Mesendoderm (in vitro differentiated cells): ENCODE measurements around the gene ASIC1.
A peak's percentile ranks its signal among the peaks of the same experiment; 100 is the strongest.
"Not testable (repeated sequence)": the region's sequence is repeated elsewhere in the genome, so short reads cannot be mapped to it uniquely, and the experiment has no call there.

Source experiments
- DNase-seq: peaks from one replicate; pipeline ENCODE4 v3.0.0; 2013
- H2AK5ac ChIP-seq: 2 replicates; pipeline ENCODE4 v1.6.1; 2013; ENCODE audit warnings: low read length, inconsistent platforms
- H2BK120ac ChIP-seq: 2 replicates; pipeline ENCODE4 v1.6.1; 2013; ENCODE audit warnings: low read depth, mild to moderate bottlenecking, low read length, moderate library complexity, mixed read lengths
- H2BK15ac ChIP-seq: replicated peaks from 2 replicates; pipeline ENCODE4 v1.6.1; 2013; ENCODE audit warnings: low read depth, mild to moderate bottlenecking, moderate library complexity
- H2BK5ac ChIP-seq: 2 replicates; pipeline ENCODE4 v1.6.1; 2013; ENCODE audit warnings: low read length, inconsistent platforms
- H3K18ac ChIP-seq: 2 replicates; pipeline ENCODE4 v1.6.1; 2013; ENCODE audit warnings: mild to moderate bottlenecking, low read length, mixed read lengths
- H3K23ac ChIP-seq: one replicate; pipeline ENCODE4 v1.6.1; 2013; ENCODE audit warnings: low read length
- H3K27ac ChIP-seq: 2 replicates; pipeline ENCODE4 v1.5.1; 2013; ENCODE audit warnings: low read depth, mild to moderate bottlenecking, inconsistent platforms, low read length, moderate library complexity
- H3K27me3 ChIP-seq: 2 replicates; pipeline ENCODE4 v1.6.1; 2013; ENCODE audit warnings: low read length, control low read depth, mild to moderate bottlenecking, inconsistent platforms; ENCODE audit not compliant: insufficient read depth, poor library complexity
- H3K36me3 ChIP-seq: 2 replicates; pipeline ENCODE4 v1.6.1; 2013; ENCODE audit warnings: low read length, inconsistent platforms; ENCODE audit not compliant: control insufficient read depth, insufficient read depth
- H3K4ac ChIP-seq: one replicate; pipeline ENCODE4 v1.6.1; 2013; ENCODE audit warnings: low read depth, mild to moderate bottlenecking, low read length, moderate library complexity
- H3K4me1 ChIP-seq: 2 replicates; pipeline ENCODE4 v1.6.1; 2013; ENCODE audit warnings: low read depth, low read length, inconsistent platforms; ENCODE audit not compliant: control insufficient read depth
- H3K4me2 ChIP-seq: 2 replicates; pipeline ENCODE4 v1.6.1; 2013; ENCODE audit warnings: low read length
- H3K4me3 ChIP-seq: 2 replicates; pipeline ENCODE4 v1.5.1; 2013; ENCODE audit warnings: mild to moderate bottlenecking, low read length
- H3K56ac ChIP-seq: one replicate; pipeline ENCODE4 v1.6.1; 2013; ENCODE audit warnings: low read length
- H3K79me1 ChIP-seq: 2 replicates; pipeline ENCODE4 v1.6.1; 2013; ENCODE audit warnings: low read length, inconsistent platforms
- H3K79me2 ChIP-seq: 2 replicates; pipeline ENCODE4 v1.6.1; 2013; ENCODE audit warnings: mild to moderate bottlenecking, low read length; ENCODE audit not compliant: control insufficient read depth, insufficient read depth
- H3K9ac ChIP-seq: 2 replicates; pipeline ENCODE4 v1.6.1; 2013; ENCODE audit warnings: low read length, inconsistent platforms
- H4K5ac ChIP-seq: one replicate; pipeline ENCODE4 v1.6.1; 2013; ENCODE audit warnings: low read length
- H4K8ac ChIP-seq: one replicate; pipeline ENCODE4 v1.6.1; 2013; ENCODE audit warnings: low read depth, mild to moderate bottlenecking, control low read depth, low read length, moderate library complexity
- WGBS: extraction: QIAGEN DNeasy Blood & Tissue Kit; methylation state at CpG from one replicate; pipeline ENCODE4 v1.1.7; 2013; ENCODE audit warnings: low lambda C conversion rate, missing lambda C conversion rate; ENCODE audit not compliant: insufficient coverage; ENCODE audit errors: extremely low coverage; 5-methylcytosine and 5-hydroxymethylcytosine counted together

The ASIC1 gene

GRCh38 chr12:50083301-50083700 is 25.9 kb downstream of the ASIC1 start:
- no peak overlapping the region for H3K27ac ChIP-seq
- H2BK120ac ChIP-seq, result no peak overlapping the region
- H3K79me2 ChIP-seq, result peaks cover 12% of the 10 kb centered on the region
- no peak overlapping the region for H3K4me2 ChIP-seq
- no peak overlapping the region for H3K9ac ChIP-seq
- no peak overlapping the region for H3K23ac ChIP-seq
- no peak overlapping the region for H2AK5ac ChIP-seq
- no peak overlapping the region for H4K5ac ChIP-seq
- no peak overlapping the region for H3K4ac ChIP-seq
- H3K4me3 ChIP-seq, result no peak overlapping the region
- no peak overlapping the region for H3K18ac ChIP-seq
- peaks cover 8% of the 10 kb centered on the region for H3K36me3 ChIP-seq
- H2BK5ac ChIP-seq, result no peak overlapping the region
- H4K8ac ChIP-seq, result no peak overlapping the region
- peaks cover 3% of the 10 kb centered on the region for H3K4me1 ChIP-seq
- no peak for DNase-seq
- WGBS, result no CpG with 5 or more reads among the region's 1 CpG
- H2BK15ac ChIP-seq, result no peak overlapping the region
- peaks cover 3% of the 10 kb centered on the region for H3K27me3 ChIP-seq
- peaks cover 12% of the 10 kb centered on the region for H3K79me1 ChIP-seq
- H3K56ac ChIP-seq, result no peak overlapping the region

- H3K56ac ChIP-seq, result peak overlapping the region; percentile 91
- peaks cover 12% of the 10 kb centered on the region for H3K36me3 ChIP-seq
- peak overlapping the region; percentile 85 for H3K4me3 ChIP-seq
- peak overlapping the region; percentile 50 for H2BK5ac ChIP-seq
- H4K8ac ChIP-seq, H3K18ac ChIP-seq, H3K4me1 ChIP-seq, H2BK120ac ChIP-seq, H2BK15ac ChIP-seq, H3K4ac ChIP-seq, H2AK5ac ChIP-seq, DNase-seq, H3K23ac ChIP-seq, H3K27me3 ChIP-seq: not testable (repeated sequence)
- H3K27ac ChIP-seq, result peak overlapping the region; percentile 20
- peaks cover 12% of the 10 kb centered on the region for H3K79me1 ChIP-seq
- H4K5ac ChIP-seq, result peak overlapping the region; percentile 88
- peak overlapping the region; percentile 79 for H3K4me2 ChIP-seq
- H3K9ac ChIP-seq, result peak overlapping the region; percentile 87
- H3K79me2 ChIP-seq, result peaks cover 12% of the 10 kb centered on the region
- no CpG with 5 or more reads among the region's 7 CpGs for WGBS
Measured at GRCh38 chr12:50084409-50084774, 27.0 kb downstream of the ASIC1 start.

GRCh38 chr12:50084775-50085614 is 27.6 kb downstream of the ASIC1 start, which contains the start of gene SMARCD1:
TSS of gene SMARCD1 (plus strand) at chr12:50085342. CDS start at chr12:50085370, 28 bp downstream.
- H2BK15ac ChIP-seq, result no peak within 1 kb of the TSS
- H3K18ac ChIP-seq, result peak within 1 kb of the TSS; percentile 98
- WGBS, result no CpG with 5 or more reads among the region's 69 CpGs
- peak; percentile 97 for DNase-seq
- no peak within 1 kb of the TSS for H2BK120ac ChIP-seq
- peak within 1 kb of the TSS; percentile 92 for H3K56ac ChIP-seq
- peaks cover 14% of the 10 kb centered on the region for H3K36me3 ChIP-seq
- peak within 1 kb of the TSS; percentile 87 for H4K8ac ChIP-seq
- H3K79me2 ChIP-seq, result peaks cover 12% of the 10 kb centered on the region
- H3K4me1 ChIP-seq, result peaks cover 3% of the 10 kb centered on the region
- peak within 1 kb of the TSS; percentile 90 for H3K4me3 ChIP-seq
- peak within 1 kb of the TSS; percentile 87 for H3K9ac ChIP-seq
- H3K4me2 ChIP-seq, result peak within 1 kb of the TSS; percentile 79
- peaks cover 3% of the 10 kb centered on the region for H3K27me3 ChIP-seq
- peak within 1 kb of the TSS; percentile 91 for H3K27ac ChIP-seq
- peaks cover 12% of the 10 kb centered on the region for H3K79me1 ChIP-seq
- H2AK5ac ChIP-seq, result no peak within 1 kb of the TSS
- H3K4ac ChIP-seq, result peak within 1 kb of the TSS; percentile 93
- no peak within 1 kb of the TSS for H3K23ac ChIP-seq
- H2BK5ac ChIP-seq, result peak within 1 kb of the TSS; percentile 50
- peak within 1 kb of the TSS; percentile 88 for H4K5ac ChIP-seq

- peak overlapping the region; percentile 82 for H3K9ac ChIP-seq
- H3K4me3 ChIP-seq, result peak overlapping the region; percentile 90
- peak overlapping the region; percentile 71 for H3K4me2 ChIP-seq
- H3K23ac ChIP-seq, result no peak overlapping the region
- no peaks in the 10 kb centered on the region for H3K27me3 ChIP-seq
- peaks cover 16% of the 10 kb centered on the region for H3K36me3 ChIP-seq
- no peak overlapping the region for H2BK120ac ChIP-seq
- H3K18ac ChIP-seq, result peak overlapping the region; percentile 98
- no peak overlapping the region for H2BK15ac ChIP-seq
- H4K5ac ChIP-seq, result no peak overlapping the region
- peaks cover 12% of the 10 kb centered on the region for H3K79me1 ChIP-seq
- H3K4ac ChIP-seq, result no peak overlapping the region
- no peak overlapping the region for H4K8ac ChIP-seq
- H3K27ac ChIP-seq, result peak overlapping the region; percentile 22
- peaks cover 3% of the 10 kb centered on the region for H3K4me1 ChIP-seq
- no peak for DNase-seq
- WGBS, result no CpG with 5 or more reads among the region's 8 CpGs
- peak overlapping the region; percentile 91 for H3K56ac ChIP-seq
- H3K79me2 ChIP-seq, result peaks cover 12% of the 10 kb centered on the region
- no peak overlapping the region for H2AK5ac ChIP-seq
- no peak overlapping the region for H2BK5ac ChIP-seq
Measured at GRCh38 chr12:50085615-50086072, 28.2 kb downstream of the ASIC1 start.

GRCh38 chr12:50086148-50086547 is 28.8 kb downstream of the ASIC1 start:
- H3K9ac ChIP-seq, result peak overlapping the region; percentile 82
- H4K8ac ChIP-seq, result no peak overlapping the region
- H2BK120ac ChIP-seq, result no peak overlapping the region
- no peak overlapping the region for H3K27ac ChIP-seq
- no peak overlapping the region for H3K4ac ChIP-seq
- H3K36me3 ChIP-seq, result peaks cover 16% of the 10 kb centered on the region
- H3K56ac ChIP-seq, result peak overlapping the region; percentile 91
- no peak overlapping the region for H2BK5ac ChIP-seq
- H3K4me2 ChIP-seq, result peak overlapping the region; percentile 71
- H2AK5ac ChIP-seq, result no peak overlapping the region
- H3K79me2 ChIP-seq, result peaks cover 12% of the 10 kb centered on the region
- no peak overlapping the region for H3K18ac ChIP-seq
- H3K4me1 ChIP-seq, result peaks cover 3% of the 10 kb centered on the region
- H4K5ac ChIP-seq, result no peak overlapping the region
- no peak overlapping the region for H2BK15ac ChIP-seq
- H3K4me3 ChIP-seq, result peak overlapping the region; percentile 90
- DNase-seq, result peak; percentile 39
- H3K23ac ChIP-seq, result no peak overlapping the region
- H3K27me3 ChIP-seq, result no peaks in the 10 kb centered on the region
- WGBS, result no CpG with 5 or more reads among the region's 5 CpGs
- H3K79me1 ChIP-seq, result peaks cover 12% of the 10 kb centered on the region
